Hindlimb muscle (tissue), 1 donor: ENCODE results near the gene TMEM18. TPM values are rescaled to one million over a fixed set of nuclear protein-coding genes. Genes with fewer than 3 reads are reported as not detected.
A peak's percentile ranks its signal among the peaks of the same experiment; 100 is the strongest.
"Not testable (repeated sequence)": the region's sequence is repeated elsewhere in the genome, so short reads cannot be mapped to it uniquely, and the experiment has no call there.

Source experiments
- DNase-seq: peaks from one replicate; pipeline ENCODE4 v3.0.0-alpha.2; 2013
- polyA plus RNA-seq: library from polyadenylated mRNA; unstranded; fragments of 120-200 nt; gene quantifications from one replicate; pipeline ENCODE4 v1.2.1, GENCODE V29; 2013; ENCODE audit not compliant: insufficient read length

Gene TMEM18
- 47.0 TPM for polyA plus RNA-seq

GRCh38 chr2:677056-677958 is at the start of gene TMEM18:
TSS of gene TMEM18 (minus strand) at chr2:677406. CDS start at chr2:677345, 61 bp downstream.
- peak; percentile 97 for DNase-seq

GRCh38 chr2:726169-726568 is 49.0 kb upstream of the TMEM18 start:
- no peak for DNase-seq

- no peak for DNase-seq
Observed at GRCh38 chr2:725468-725867, 48.3 kb upstream of the TMEM18 start.

- DNase-seq = no peak
Observed at GRCh38 chr2:723761-724160, 46.6 kb upstream of the TMEM18 start.

GRCh38 chr2:720842-721241 is 43.6 kb upstream of the TMEM18 start:
- no peak for DNase-seq

GRCh38 chr2:719734-720133 is 42.5 kb upstream of the TMEM18 start:
- DNase-seq = no peak

GRCh38 chr2:719191-719590 is 42.0 kb upstream of the TMEM18 start:
- DNase-seq = no peak

- DNase-seq = no peak
Observed at GRCh38 chr2:717661-718060, 40.5 kb upstream of the TMEM18 start.

GRCh38 chr2:715854-716560 is 38.8 kb upstream of the TMEM18 start:
- no peak for DNase-seq

- no peak for DNase-seq
Observed at GRCh38 chr2:715038-715437, 37.8 kb upstream of the TMEM18 start.

- DNase-seq = peak; percentile 32
Observed at GRCh38 chr2:714005-714741, 37.0 kb upstream of the TMEM18 start.

GRCh38 chr2:710867-711665 is 33.9 kb upstream of the TMEM18 start:
- DNase-seq = no peak

- DNase-seq = peak; percentile 81
Observed at GRCh38 chr2:709138-709765, 32.0 kb upstream of the TMEM18 start.

GRCh38 chr2:708667-709066 is 31.5 kb upstream of the TMEM18 start:
- DNase-seq = no peak

GRCh38 chr2:705971-706511 is 28.8 kb upstream of the TMEM18 start:
- no peak for DNase-seq

- not testable (repeated sequence) for DNase-seq
Observed at GRCh38 chr2:702765-703164, 25.6 kb upstream of the TMEM18 start.

GRCh38 chr2:696999-697627 is 19.9 kb upstream of the TMEM18 start:
- no peak for DNase-seq

GRCh38 chr2:696463-696862 is 19.3 kb upstream of the TMEM18 start:
- no peak for DNase-seq

GRCh38 chr2:694906-695510 is 17.8 kb upstream of the TMEM18 start:
- DNase-seq = no peak

GRCh38 chr2:694174-694573 is 17.0 kb upstream of the TMEM18 start:
- DNase-seq = no peak
